Measurements from ENCODE around the gene PTPN4. TPM values are rescaled to one million over a fixed set of nuclear protein-coding genes. Genes with fewer than 3 reads are reported as not detected.

The PTPN4 gene
- total and polyA plus RNA-seq, 2 experiments from 2014 or later: 41.6 to 90.4 TPM

DNA sequence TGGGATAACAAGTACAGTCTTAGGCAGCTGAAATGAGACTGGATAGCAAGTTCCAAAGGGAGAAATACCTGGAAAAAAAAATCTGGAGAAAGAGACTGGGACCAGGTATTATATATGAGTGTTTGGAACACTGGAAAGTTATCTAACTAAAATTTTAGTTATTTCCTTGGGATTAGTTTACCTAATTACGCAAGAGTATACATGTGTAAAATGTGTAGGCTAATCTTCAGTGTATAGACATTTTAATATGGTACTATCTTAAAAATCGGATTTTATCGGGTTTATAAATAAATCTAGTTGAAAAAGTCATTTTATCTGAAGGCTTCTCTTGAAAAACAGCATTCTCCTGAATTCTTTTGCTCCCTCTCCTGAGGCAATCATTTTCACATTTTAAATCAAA is 257.1 kb downstream of the PTPN4 start:
- Histone ChIP-seq H3K79me2 (replicated peaks; ENCODE audit: insufficient read depth) (peaks cover 82% of the 10 kb centered on the region), H3K4me2 (no peak overlapping the region), H3K36me3 (ENCODE audit: insufficient read depth) (no peaks in the 10 kb centered on the region), H3K27me3 (ENCODE audit: insufficient read depth) (peaks cover 5% of the 10 kb centered on the region; the same call in 1 of the 2 replicates), H3F3A (replicated peaks; ENCODE audit: low read depth) (no peaks in the 10 kb centered on the region), H3K4me3 (no peak overlapping the region), H4K20me1 (replicated peaks; ENCODE audit: insufficient read depth) (no peaks in the 10 kb centered on the region; the same call in 1 of the 2 replicates), H3K4me1 (ENCODE audit: insufficient read depth) (peaks cover 26% of the 10 kb centered on the region), H2AFZ (no peak overlapping the region), H3K27ac (ENCODE audit: low read depth) (no peak overlapping the region), H3K9me2 (ENCODE audit: insufficient read depth) (no peaks in the 10 kb centered on the region)
- H3K4me3 Mint-ChIP-seq: no peak overlapping the region; the same call in 2 of the 3 replicates
- no peaks in the 10 kb centered on the region for H3K9me3 Mint-ChIP-seq
- peak overlapping the region; percentile 37 for H3K27ac Mint-ChIP-seq
- no peak for ATAC-seq
- H3K4me1 Mint-ChIP-seq: peaks cover 28% of the 10 kb centered on the region
- H3K36me3 Mint-ChIP-seq (ENCODE audit: low read depth): peaks cover 20% of the 10 kb centered on the region
- DNase-seq (ENCODE audit: low spot score): no peak
- no peak for TF ChIP-seq POLR2AphosphoS5 (IDR thresholded peaks at IDR 0.05; ENCODE audit: low read depth)
- TF ChIP-seq, protein P1, sequence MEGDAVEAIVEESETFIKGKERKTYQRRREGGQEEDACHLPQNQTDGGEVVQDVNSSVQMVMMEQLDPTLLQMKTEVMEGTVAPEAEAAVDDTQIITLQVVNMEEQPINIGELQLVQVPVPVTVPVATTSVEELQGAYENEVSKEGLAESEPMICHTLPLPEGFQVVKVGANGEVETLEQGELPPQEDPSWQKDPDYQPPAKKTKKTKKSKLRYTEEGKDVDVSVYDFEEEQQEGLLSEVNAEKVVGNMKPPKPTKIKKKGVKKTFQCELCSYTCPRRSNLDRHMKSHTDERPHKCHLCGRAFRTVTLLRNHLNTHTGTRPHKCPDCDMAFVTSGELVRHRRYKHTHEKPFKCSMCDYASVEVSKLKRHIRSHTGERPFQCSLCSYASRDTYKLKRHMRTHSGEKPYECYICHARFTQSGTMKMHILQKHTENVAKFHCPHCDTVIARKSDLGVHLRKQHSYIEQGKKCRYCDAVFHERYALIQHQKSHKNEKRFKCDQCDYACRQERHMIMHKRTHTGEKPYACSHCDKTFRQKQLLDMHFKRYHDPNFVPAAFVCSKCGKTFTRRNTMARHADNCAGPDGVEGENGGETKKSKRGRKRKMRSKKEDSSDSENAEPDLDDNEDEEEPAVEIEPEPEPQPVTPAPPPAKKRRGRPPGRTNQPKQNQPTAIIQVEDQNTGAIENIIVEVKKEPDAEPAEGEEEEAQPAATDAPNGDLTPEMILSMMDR (conservative IDR thresholded peaks at IDR 0.05; ENCODE audit: low read depth in 2 of 2): no peak
- no peak for TF ChIP-seq CREB1 (CRISPR knock-in tag; IDR thresholded peaks at IDR 0.05; ENCODE audit: low read depth)
- TF ChIP-seq STAT1 (IDR thresholded peaks at IDR 0.05; ENCODE audit: unreplicated experiment): no peak
- TF ChIP-seq, protein P2, sequence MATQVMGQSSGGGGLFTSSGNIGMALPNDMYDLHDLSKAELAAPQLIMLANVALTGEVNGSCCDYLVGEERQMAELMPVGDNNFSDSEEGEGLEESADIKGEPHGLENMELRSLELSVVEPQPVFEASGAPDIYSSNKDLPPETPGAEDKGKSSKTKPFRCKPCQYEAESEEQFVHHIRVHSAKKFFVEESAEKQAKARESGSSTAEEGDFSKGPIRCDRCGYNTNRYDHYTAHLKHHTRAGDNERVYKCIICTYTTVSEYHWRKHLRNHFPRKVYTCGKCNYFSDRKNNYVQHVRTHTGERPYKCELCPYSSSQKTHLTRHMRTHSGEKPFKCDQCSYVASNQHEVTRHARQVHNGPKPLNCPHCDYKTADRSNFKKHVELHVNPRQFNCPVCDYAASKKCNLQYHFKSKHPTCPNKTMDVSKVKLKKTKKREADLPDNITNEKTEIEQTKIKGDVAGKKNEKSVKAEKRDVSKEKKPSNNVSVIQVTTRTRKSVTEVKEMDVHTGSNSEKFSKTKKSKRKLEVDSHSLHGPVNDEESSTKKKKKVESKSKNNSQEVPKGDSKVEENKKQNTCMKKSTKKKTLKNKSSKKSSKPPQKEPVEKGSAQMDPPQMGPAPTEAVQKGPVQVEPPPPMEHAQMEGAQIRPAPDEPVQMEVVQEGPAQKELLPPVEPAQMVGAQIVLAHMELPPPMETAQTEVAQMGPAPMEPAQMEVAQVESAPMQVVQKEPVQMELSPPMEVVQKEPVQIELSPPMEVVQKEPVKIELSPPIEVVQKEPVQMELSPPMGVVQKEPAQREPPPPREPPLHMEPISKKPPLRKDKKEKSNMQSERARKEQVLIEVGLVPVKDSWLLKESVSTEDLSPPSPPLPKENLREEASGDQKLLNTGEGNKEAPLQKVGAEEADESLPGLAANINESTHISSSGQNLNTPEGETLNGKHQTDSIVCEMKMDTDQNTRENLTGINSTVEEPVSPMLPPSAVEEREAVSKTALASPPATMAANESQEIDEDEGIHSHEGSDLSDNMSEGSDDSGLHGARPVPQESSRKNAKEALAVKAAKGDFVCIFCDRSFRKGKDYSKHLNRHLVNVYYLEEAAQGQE (IDR thresholded peaks at IDR 0.05; ENCODE audit: unreplicated experiment): no peak
- TF ChIP-seq, protein P3, sequence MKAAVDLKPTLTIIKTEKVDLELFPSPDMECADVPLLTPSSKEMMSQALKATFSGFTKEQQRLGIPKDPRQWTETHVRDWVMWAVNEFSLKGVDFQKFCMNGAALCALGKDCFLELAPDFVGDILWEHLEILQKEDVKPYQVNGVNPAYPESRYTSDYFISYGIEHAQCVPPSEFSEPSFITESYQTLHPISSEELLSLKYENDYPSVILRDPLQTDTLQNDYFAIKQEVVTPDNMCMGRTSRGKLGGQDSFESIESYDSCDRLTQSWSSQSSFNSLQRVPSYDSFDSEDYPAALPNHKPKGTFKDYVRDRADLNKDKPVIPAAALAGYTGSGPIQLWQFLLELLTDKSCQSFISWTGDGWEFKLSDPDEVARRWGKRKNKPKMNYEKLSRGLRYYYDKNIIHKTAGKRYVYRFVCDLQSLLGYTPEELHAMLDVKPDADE (IDR thresholded peaks at IDR 0.05): no peak
- no peak for TF ChIP-seq ZNF114 (CRISPR knock-in tag; IDR thresholded peaks at IDR 0.05)
- no peak for TF ChIP-seq ZNF331 (CRISPR knock-in tag; IDR thresholded peaks at IDR 0.05; ENCODE audit: low read depth)
- TF ChIP-seq EZH2phosphoT487 (IDR thresholded peaks at IDR 0.05; ENCODE audit: unreplicated experiment): no peak
- TF ChIP-seq, protein P4, sequence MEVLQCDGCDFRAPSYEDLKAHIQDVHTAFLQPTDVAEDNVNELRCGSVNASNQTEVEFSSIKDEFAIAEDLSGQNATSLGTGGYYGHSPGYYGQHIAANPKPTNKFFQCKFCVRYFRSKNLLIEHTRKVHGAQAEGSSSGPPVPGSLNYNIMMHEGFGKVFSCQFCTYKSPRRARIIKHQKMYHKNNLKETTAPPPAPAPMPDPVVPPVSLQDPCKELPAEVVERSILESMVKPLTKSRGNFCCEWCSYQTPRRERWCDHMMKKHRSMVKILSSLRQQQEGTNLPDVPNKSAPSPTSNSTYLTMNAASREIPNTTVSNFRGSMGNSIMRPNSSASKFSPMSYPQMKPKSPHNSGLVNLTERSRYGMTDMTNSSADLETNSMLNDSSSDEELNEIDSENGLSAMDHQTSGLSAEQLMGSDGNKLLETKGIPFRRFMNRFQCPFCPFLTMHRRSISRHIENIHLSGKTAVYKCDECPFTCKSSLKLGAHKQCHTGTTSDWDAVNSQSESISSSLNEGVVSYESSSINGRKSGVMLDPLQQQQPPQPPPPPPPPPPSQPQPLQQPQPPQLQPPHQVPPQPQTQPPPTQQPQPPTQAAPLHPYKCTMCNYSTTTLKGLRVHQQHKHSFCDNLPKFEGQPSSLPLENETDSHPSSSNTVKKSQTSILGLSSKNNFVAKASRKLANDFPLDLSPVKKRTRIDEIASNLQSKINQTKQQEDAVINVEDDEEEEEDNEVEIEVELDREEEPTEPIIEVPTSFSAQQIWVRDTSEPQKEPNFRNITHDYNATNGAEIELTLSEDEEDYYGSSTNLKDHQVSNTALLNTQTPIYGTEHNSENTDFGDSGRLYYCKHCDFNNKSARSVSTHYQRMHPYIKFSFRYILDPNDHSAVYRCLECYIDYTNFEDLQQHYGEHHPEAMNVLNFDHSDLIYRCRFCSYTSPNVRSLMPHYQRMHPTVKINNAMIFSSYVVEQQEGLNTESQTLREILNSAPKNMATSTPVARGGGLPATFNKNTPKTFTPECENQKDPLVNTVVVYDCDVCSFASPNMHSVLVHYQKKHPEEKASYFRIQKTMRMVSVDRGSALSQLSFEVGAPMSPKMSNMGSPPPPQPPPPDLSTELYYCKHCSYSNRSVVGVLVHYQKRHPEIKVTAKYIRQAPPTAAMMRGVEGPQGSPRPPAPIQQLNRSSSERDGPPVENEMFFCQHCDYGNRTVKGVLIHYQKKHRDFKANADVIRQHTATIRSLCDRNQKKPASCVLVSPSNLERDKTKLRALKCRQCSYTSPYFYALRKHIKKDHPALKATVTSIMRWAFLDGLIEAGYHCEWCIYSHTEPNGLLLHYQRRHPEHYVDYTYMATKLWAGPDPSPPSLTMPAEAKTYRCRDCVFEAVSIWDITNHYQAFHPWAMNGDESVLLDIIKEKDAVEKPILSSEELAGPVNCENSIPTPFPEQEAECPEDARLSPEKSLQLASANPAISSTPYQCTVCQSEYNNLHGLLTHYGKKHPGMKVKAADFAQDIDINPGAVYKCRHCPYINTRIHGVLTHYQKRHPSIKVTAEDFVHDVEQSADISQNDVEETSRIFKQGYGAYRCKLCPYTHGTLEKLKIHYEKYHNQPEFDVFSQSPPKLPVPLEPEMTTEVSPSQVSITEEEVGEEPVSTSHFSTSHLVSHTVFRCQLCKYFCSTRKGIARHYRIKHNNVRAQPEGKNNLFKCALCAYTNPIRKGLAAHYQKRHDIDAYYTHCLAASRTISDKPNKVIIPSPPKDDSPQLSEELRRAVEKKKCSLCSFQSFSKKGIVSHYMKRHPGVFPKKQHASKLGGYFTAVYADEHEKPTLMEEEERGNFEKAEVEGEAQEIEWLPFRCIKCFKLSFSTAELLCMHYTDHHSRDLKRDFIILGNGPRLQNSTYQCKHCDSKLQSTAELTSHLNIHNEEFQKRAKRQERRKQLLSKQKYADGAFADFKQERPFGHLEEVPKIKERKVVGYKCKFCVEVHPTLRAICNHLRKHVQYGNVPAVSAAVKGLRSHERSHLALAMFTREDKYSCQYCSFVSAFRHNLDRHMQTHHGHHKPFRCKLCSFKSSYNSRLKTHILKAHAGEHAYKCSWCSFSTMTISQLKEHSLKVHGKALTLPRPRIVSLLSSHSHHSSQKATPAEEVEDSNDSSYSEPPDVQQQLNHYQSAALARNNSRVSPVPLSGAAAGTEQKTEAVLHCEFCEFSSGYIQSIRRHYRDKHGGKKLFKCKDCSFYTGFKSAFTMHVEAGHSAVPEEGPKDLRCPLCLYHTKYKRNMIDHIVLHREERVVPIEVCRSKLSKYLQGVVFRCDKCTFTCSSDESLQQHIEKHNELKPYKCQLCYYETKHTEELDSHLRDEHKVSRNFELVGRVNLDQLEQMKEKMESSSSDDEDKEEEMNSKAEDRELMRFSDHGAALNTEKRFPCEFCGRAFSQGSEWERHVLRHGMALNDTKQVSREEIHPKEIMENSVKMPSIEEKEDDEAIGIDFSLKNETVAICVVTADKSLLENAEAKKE (CRISPR knock-in tag; IDR thresholded peaks at IDR 0.05): no peak
- no peak for TF ChIP-seq NANOG (IDR thresholded peaks at IDR 0.05; ENCODE audit: borderline replicate concordance)
- TF ChIP-seq JUNB (IDR thresholded peaks at IDR 0.05; ENCODE audit: unreplicated experiment): no peak
- no peak for TF ChIP-seq EZH2 (IDR thresholded peaks at IDR 0.05; ENCODE audit: low read depth, unreplicated experiment)
- peaks cover 5% of the 10 kb centered on the region for H3K27me3 Mint-ChIP-seq (ENCODE audit: insufficient read depth, low read depth, poor library complexity)

All from GM23338 (cell line).